K562 (cell line): ENCODE results near the gene TMEM128. TPM values are rescaled to one million over a fixed set of nuclear protein-coding genes. Genes with fewer than 3 reads are reported as not detected.

Experiments used
- ATAC-seq: fragments of 200-7000 bp; cut with Tn5 transposase; 3 replicates; pipeline ENCODE4 v1.9.1; 2020; ENCODE audit warnings: moderate library complexity
- BruUV-seq: library from RNA; stranded (reverse); fragments of 400-500 nt; replicated peaks from 2 replicates; lab custom pipeline; 2021; lab: Mats Ljungman, UMichigan
- CTCF ChIA-PET: fragments of 300-600 bp; formaldehyde crosslinking; extraction: SDS; loops from one replicate; lab custom pipeline; 2021; ENCODE audit warnings: low intra/inter-chr PET ratio; lab: Yijun Ruan, JAX
- POLR2A ChIA-PET: fragments of 300-600, 350-650 bp; sonication (Branson Sonifier 250); formaldehyde crosslinking; extraction: SDS; loops from one replicate; lab custom pipeline; 2021; ENCODE audit warnings: antibody characterized with exemption, inconsistent platforms; lab: Yijun Ruan, JAX
- DNase-seq, 4 experiments: peaks; one replicate each; pipeline versions ENCODE4 v3.0.0 to v3.0.0-alpha.2; 2011 to 2018; ENCODE audit warnings: low spot score in 3 of 4, mixed read lengths in 3 of 4; ENCODE audit errors: extremely low read depth in 1 of 4
- FAIRE-seq: peaks from 2 replicates; lab custom pipeline; 2011; peaks lifted over from hg19 to GRCh38; lab: Jason Lieb, UNC
- H2AFZ ChIP-seq: 2 replicates; pipeline ENCODE4 v1.6.0; 2011; ENCODE audit warnings: low read depth, low read length, control low read depth, inconsistent platforms
- H3K27ac ChIP-seq: fragments of 200-600 bp; 3 replicates; pipeline ENCODE4 v1.8.0; 2011; ENCODE audit warnings: low read depth, mild to moderate bottlenecking, control low read depth, inconsistent platforms, low read length, moderate library complexity, mixed read lengths; ENCODE audit errors: extremely low read depth
- H3K27me3 ChIP-seq, 2 experiments: fragments of 300-600 bp in 1 of 2; 2 replicates in 1 of 2; 3 replicates in 1 of 2; pipeline versions ENCODE4 v1.6.0 to v1.8.0; 2011; ENCODE audit warnings: inconsistent platforms in 2 of 2, low read length in 2 of 2, mild to moderate bottlenecking in 1 of 2, mixed read lengths in 1 of 2, moderate library complexity in 1 of 2; ENCODE audit not compliant: control insufficient read depth in 2 of 2, insufficient read depth in 2 of 2
- H3K36me3 ChIP-seq: fragments of 300-600 bp; 3 replicates; pipeline ENCODE4 v1.8.0; 2011; ENCODE audit warnings: mild to moderate bottlenecking, low read length, inconsistent platforms; ENCODE audit not compliant: control insufficient read depth, insufficient read depth
- H3K4me1 ChIP-seq, 2 experiments: fragments of 200-600 bp in 1 of 2; replicated peaks in 1 of 2; 2 replicates in 1 of 2; 3 replicates in 1 of 2; pipeline versions ENCODE4 v1.5.1 to v1.8.0; 2011; ENCODE audit warnings: inconsistent platforms in 2 of 2, low read length in 2 of 2, mild to moderate bottlenecking in 1 of 2, mixed read lengths in 1 of 2, moderate library complexity in 1 of 2; ENCODE audit not compliant: control insufficient read depth in 2 of 2, insufficient read depth in 2 of 2
- H3K4me2 ChIP-seq: 2 replicates; pipeline ENCODE4 v1.6.1; 2011; ENCODE audit warnings: low read length, control low read depth, inconsistent platforms, mixed read lengths; ENCODE audit not compliant: insufficient read depth
- H3K4me3 ChIP-seq: fragments of 200-600 bp; sonication (generic), shearing (Covaris generic); 2 replicates; pipeline ENCODE4 v1.5.1; 2016; ENCODE audit warnings: control low read depth, inconsistent platforms
- H3K79me2 ChIP-seq: fragments of 200-600 bp; 3 replicates; pipeline ENCODE4 v1.8.0; 2011; ENCODE audit warnings: low read length, inconsistent platforms; ENCODE audit not compliant: control insufficient read depth, insufficient read depth
- H3K9ac ChIP-seq, 2 experiments: 2 replicates each; pipeline versions ENCODE4 v1.6.0 to v1.6.1; 2011; ENCODE audit warnings: low read depth in 2 of 2, low read length in 2 of 2, control low read depth in 1 of 2, inconsistent platforms in 1 of 2, mild to moderate bottlenecking in 1 of 2, mixed read lengths in 1 of 2; ENCODE audit not compliant: insufficient read depth in 1 of 2
- H3K9me1 ChIP-seq: one replicate; pipeline ENCODE4 v1.6.0; 2011; ENCODE audit warnings: inconsistent platforms, mild to moderate bottlenecking, low read length, moderate library complexity; ENCODE audit not compliant: control insufficient read depth, insufficient read depth
- H3K9me3 ChIP-seq: replicated peaks from 2 replicates; pipeline ENCODE4 v1.5.1; 2011; ENCODE audit warnings: low read depth, low read length, inconsistent platforms; ENCODE audit not compliant: control insufficient read depth, insufficient read depth
- H4K20me1 ChIP-seq: replicated peaks from 2 replicates; pipeline ENCODE4 v1.6.1; 2011; ENCODE audit warnings: low read length, inconsistent platforms, mixed read lengths; ENCODE audit not compliant: control insufficient read depth, insufficient read depth
- AFF4 ChIP-seq: sonication (generic); formaldehyde crosslinking; IDR thresholded peaks from 2 replicates; pipeline ENCODE4 v1.8.0; 2023; ENCODE audit warnings: mild to moderate bottlenecking, missing genetic modification reagents
- E2F8 ChIP-seq: fragments of 450-650 bp; IDR thresholded peaks from 2 replicates; pipeline ENCODE4 v1.7.1; 2018; ENCODE audit warnings: mild to moderate bottlenecking, low read depth; ENCODE audit not compliant: partially characterized antibody
- KDM5B ChIP-seq: fragments of 200-600 bp; sonication (generic); IDR thresholded peaks from 2 replicates; pipeline ENCODE4 v1.6.1; 2012; ENCODE audit warnings: low read depth, mild to moderate bottlenecking, moderate library complexity, low read length, control low read depth, inconsistent platforms; ENCODE audit not compliant: insufficient replicate concordance
- LEF1 ChIP-seq: fragments of 450-650 bp; IDR thresholded peaks from 2 replicates; pipeline ENCODE4 v1.6.1; 2016; ENCODE audit warnings: mild to moderate bottlenecking
- PKNOX1 ChIP-seq: fragments of 450-650 bp; IDR thresholded peaks from 2 replicates; pipeline ENCODE4 v1.6.1; 2016
- UBTF ChIP-seq, 2 experiments: IDR thresholded peaks; 2 replicates each; pipeline ENCODE4 v1.6.1; 2012; ENCODE audit warnings: improper control_type of control experiment in 2 of 2, low read depth in 2 of 2, low read length in 2 of 2, borderline replicate concordance in 1 of 2
- WGBS: fragments of 100-300 bp; shearing (Covaris generic); methylation state at CpG from one replicate; pipeline ENCODE4 v1.1.6; 2016; ENCODE audit warnings: low coverage, mixed read lengths; ENCODE audit not compliant: insufficient coverage; ENCODE audit errors: missing lambda C conversion rate; 5-methylcytosine and 5-hydroxymethylcytosine counted together
- in situ Hi-C: fragments of 300-500 bp; cut with MboI; formaldehyde crosslinking; loops from 4 replicates; pipeline ENCODE4 v1.15.0; 2018; ENCODE audit warnings: inconsistent platforms, mixed read lengths
- intact Hi-C: fragments of 100-400 bp; cut with micrococcal nuclease; formaldehyde crosslinking; loops from 2 replicates; pipeline ENCODE4 v1.14.2; 2022
- polyA plus RNA-seq, 8 experiments: library from polyadenylated mRNA; depleted of rRNA in 4 of 8; stranded (reverse) in 5 of 8; unstranded in 3 of 8; fragments of >200 nt; fragmentation: Nextera tagmentation in 2 of 8; fragmentation: Illumina TruSeq in 1 of 8; extraction: Ambion mirVana in 2 of 8; extraction: Trizol in 1 of 8; gene quantifications; 2 replicates each; pipeline versions ENCODE4 v1.2.1 to v1.2.3, GENCODE V29; 2011 to 2014; ENCODE audit warnings: inconsistent platforms in 1 of 8, missing spikeins in 1 of 8
- total RNA-seq, 7 experiments: library from RNA; depleted of rRNA in 6 of 7; stranded (reverse); fragments of >200 nt in 6 of 7; fragmentation: Illumina TruSeq in 2 of 7; extraction: Trizol in 2 of 7; gene quantifications; 2 replicates each; pipeline versions ENCODE4 v1.2.1 to v1.2.3, GENCODE V29; 2011 to 2021; ENCODE audit warnings: low replicate concordance in 1 of 7

TMEM128 gene
- total and polyA plus RNA-seq, 9 of the 15 experiments (the other 6 are each of a cell fraction or from before 2014, with no cell fraction given), result 9.1 to 40.0 (median 14.3) TPM

GRCh38 chr4:4293279-4293678 lies 45.3 kb upstream of the TMEM128 start:
- H3K4me1 ChIP-seq, result peaks cover 8 to 10% of the 10 kb centered on the region in 2 experiments; a peak in 3 of 5 replicates
- peaks cover 39% of the 10 kb centered on the region for H3K79me2 ChIP-seq
- BruUV-seq, result no TSS peak
- ATAC-seq (no peak), FAIRE-seq (no peak), DNase-seq (no peak)
- no peaks in the 10 kb centered on the region; a peak in 1 of 5 replicates for H3K27me3 ChIP-seq
- no peak overlapping the region; a peak in 1 of 4 replicates for H3K9ac ChIP-seq
- H3K9me3 ChIP-seq, result no peaks in the 10 kb centered on the region
- intact Hi-C loops, result no loop called here
- H3K27ac ChIP-seq, result no peak overlapping the region
- H3K4me2 ChIP-seq, result no peak overlapping the region
- H2AFZ ChIP-seq, result no peak overlapping the region
- H3K36me3 ChIP-seq, result peaks cover 10% of the 10 kb centered on the region
- CTCF ChIA-PET, result no interaction called here
- H4K20me1 ChIP-seq, result 0 out of 2 replicates have a peak, but pooled peaks cover 3% of the 10 kb centered on the region
- no peak overlapping the region for H3K4me3 ChIP-seq
- 88% methylated on average over 3 of the region's 3 CpGs for WGBS
- H3K9me1 ChIP-seq, result no peaks in the 10 kb centered on the region
- in situ Hi-C loops, result no loop called here
- POLR2A ChIA-PET, result interaction anchor here (0.6 to 1.3 kb wide), 3 partner anchors 10 to 40 kb away, joined by 3 read pairs; no protein-coding TSS in a partner anchor
- TF ChIP-seq PKNOX1, result no peak
- no peak for TF ChIP-seq E2F8
- TF ChIP-seq UBTF (IDR thresholded peaks at IDR 0.05; ENCODE audit: borderline replicate concordance in 1 of 2, low read depth in 2 of 2, low read length in 2 of 2), result no peak
- TF ChIP-seq LEF1, result no peak
- no peak for TF ChIP-seq AFF4 (CRISPR knock-in tag)
- TF ChIP-seq KDM5B, result no peak
